DOHH2 (cell line): Measurements from ENCODE around the gene PRKCZ.

ENCODE experiments used
- H3F3A ChIP-seq: fragments of 200-600 bp; sonication (generic), shearing (Covaris generic); 2 replicates; pipeline ENCODE4 v1.6.0; 2016; ENCODE audit warnings: antibody characterized with exemption, mild to moderate bottlenecking; ENCODE audit not compliant: control insufficient read depth, insufficient read depth
- H3K27ac ChIP-seq: fragments of 200-600 bp; sonication (generic); 2 replicates; pipeline ENCODE4 v1.5.1; 2014; ENCODE audit warnings: low read depth, mild to moderate bottlenecking, low read length, moderate library complexity
- H3K27me3 ChIP-seq: fragments of 200-600 bp; sonication (generic); 2 replicates; pipeline ENCODE4 v1.6.1; 2014; ENCODE audit warnings: mild to moderate bottlenecking, low read length, mixed read lengths; ENCODE audit not compliant: control insufficient read depth
- H3K36me3 ChIP-seq: fragments of 200-600 bp; sonication (generic); 2 replicates; pipeline ENCODE4 v1.6.1; 2014; ENCODE audit warnings: mild to moderate bottlenecking, low read length, moderate library complexity, mixed read lengths; ENCODE audit not compliant: control insufficient read depth
- H3K4me1 ChIP-seq: fragments of 200-600 bp; sonication (generic); 2 replicates; pipeline ENCODE4 v1.6.1; 2014; ENCODE audit warnings: mild to moderate bottlenecking, low read length, mixed read lengths; ENCODE audit not compliant: control insufficient read depth
- H3K4me2 ChIP-seq: fragments of 200-600 bp; sonication (generic); 2 replicates; pipeline ENCODE4 v1.6.0; 2014; ENCODE audit warnings: mild to moderate bottlenecking, low read length, moderate library complexity
- H3K4me3 ChIP-seq: fragments of 200-600 bp; sonication (generic); 2 replicates; pipeline ENCODE4 v1.5.1; 2014; ENCODE audit warnings: mild to moderate bottlenecking, low read length, mixed read lengths
- H3K79me2 ChIP-seq: fragments of 200-600 bp; sonication (generic); 2 replicates; pipeline ENCODE4 v1.6.1; 2014; ENCODE audit warnings: mild to moderate bottlenecking, low read length, mixed read lengths; ENCODE audit not compliant: control insufficient read depth
- H3K9me2 ChIP-seq: fragments of 200-600 bp; sonication (generic); replicated peaks from 2 replicates; pipeline ENCODE4 v1.6.1; 2014; ENCODE audit warnings: mild to moderate bottlenecking, low read length, mixed read lengths; ENCODE audit not compliant: control insufficient read depth
- H3K9me3 ChIP-seq: fragments of 200-600 bp; sonication (generic); 2 replicates; pipeline ENCODE4 v1.6.1; 2014; ENCODE audit warnings: antibody characterized with exemption, low read length, mixed read lengths; ENCODE audit not compliant: control insufficient read depth, insufficient read depth
- H4K20me1 ChIP-seq: fragments of 200-600 bp; sonication (generic); 2 replicates; pipeline ENCODE4 v1.6.0; 2014; ENCODE audit warnings: low read depth, mild to moderate bottlenecking, antibody characterized with exemption, low read length, moderate library complexity; ENCODE audit not compliant: control insufficient read depth, insufficient read depth
- EZH2phosphoT487 ChIP-seq: fragments of 200-600 bp; sonication (generic); IDR thresholded peaks from 2 replicates; pipeline ENCODE4 v1.6.1; 2017; ENCODE audit warnings: borderline replicate concordance, mild to moderate bottlenecking, antibody characterized with exemption, low read length, moderate library complexity, mixed read lengths
- TF ChIP-seq, protein P1 (sequence below): fragments of 200-600 bp; sonication (generic); IDR thresholded peaks from one replicate; pipeline ENCODE4 v1.5.1; 2014; ENCODE audit warnings: antibody characterized with exemption, mild to moderate bottlenecking, low read depth, low read length; ENCODE audit not compliant: poor library complexity, severe bottlenecking

The PRKCZ gene

DNA sequence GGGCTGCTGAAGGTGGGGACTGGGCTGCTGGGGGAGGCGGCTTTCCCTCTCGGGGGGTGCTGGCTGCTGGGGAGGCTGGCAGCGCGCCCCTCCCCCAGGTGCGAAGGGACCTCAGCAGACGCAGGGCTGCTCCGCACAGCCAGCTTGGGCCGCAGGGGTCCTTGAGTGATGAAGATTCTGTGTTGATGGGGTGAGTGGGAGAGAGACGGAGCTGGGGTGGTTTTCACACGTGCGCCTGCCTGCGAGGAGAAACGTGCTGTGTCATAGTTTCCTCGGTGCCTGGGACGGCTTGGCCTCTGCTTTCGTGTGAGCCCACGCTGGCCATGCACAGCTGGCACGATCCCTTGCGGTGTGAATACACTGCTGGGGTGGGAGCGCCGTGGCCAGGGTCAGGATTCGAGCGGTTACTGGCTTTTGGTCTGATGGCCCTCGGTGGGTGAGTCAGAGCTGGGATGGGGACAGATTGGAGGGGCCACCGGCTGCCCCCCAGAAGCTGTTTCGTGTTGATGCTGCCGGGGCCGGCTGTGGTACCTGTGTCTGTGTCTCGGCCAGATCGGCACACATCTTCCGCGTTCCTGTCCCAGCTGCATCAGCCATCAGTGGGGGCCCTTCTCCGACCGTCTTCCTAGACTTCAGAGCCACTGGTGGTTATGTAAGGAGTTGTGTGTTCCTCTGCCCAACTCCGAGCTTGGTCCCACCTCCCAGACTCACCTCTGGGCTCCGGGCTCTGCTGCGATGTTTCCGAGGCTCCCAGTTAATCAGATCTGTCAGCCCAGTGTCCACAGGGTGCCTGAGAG, 24.9 kb downstream of the PRKCZ start:
- Histone ChIP-seq H3K27me3 (no peaks in the 10 kb centered on the region), H3K36me3 (no peaks in the 10 kb centered on the region), H3K9me3 (peaks cover 23% of the 10 kb centered on the region; the same call in 1 of the 2 replicates), H3K9me2 (no peaks in the 10 kb centered on the region), H4K20me1 (no peaks in the 10 kb centered on the region), H3K27ac (no peak overlapping the region), H3K4me2 (no peak overlapping the region), H3F3A (no peaks in the 10 kb centered on the region), H3K4me1 (no peaks in the 10 kb centered on the region), H3K79me2 (no peaks in the 10 kb centered on the region), H3K4me3 (no peak overlapping the region)
- TF ChIP-seq, protein P1, sequence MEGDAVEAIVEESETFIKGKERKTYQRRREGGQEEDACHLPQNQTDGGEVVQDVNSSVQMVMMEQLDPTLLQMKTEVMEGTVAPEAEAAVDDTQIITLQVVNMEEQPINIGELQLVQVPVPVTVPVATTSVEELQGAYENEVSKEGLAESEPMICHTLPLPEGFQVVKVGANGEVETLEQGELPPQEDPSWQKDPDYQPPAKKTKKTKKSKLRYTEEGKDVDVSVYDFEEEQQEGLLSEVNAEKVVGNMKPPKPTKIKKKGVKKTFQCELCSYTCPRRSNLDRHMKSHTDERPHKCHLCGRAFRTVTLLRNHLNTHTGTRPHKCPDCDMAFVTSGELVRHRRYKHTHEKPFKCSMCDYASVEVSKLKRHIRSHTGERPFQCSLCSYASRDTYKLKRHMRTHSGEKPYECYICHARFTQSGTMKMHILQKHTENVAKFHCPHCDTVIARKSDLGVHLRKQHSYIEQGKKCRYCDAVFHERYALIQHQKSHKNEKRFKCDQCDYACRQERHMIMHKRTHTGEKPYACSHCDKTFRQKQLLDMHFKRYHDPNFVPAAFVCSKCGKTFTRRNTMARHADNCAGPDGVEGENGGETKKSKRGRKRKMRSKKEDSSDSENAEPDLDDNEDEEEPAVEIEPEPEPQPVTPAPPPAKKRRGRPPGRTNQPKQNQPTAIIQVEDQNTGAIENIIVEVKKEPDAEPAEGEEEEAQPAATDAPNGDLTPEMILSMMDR = no peak
- no peak for TF ChIP-seq EZH2phosphoT487

DNA sequence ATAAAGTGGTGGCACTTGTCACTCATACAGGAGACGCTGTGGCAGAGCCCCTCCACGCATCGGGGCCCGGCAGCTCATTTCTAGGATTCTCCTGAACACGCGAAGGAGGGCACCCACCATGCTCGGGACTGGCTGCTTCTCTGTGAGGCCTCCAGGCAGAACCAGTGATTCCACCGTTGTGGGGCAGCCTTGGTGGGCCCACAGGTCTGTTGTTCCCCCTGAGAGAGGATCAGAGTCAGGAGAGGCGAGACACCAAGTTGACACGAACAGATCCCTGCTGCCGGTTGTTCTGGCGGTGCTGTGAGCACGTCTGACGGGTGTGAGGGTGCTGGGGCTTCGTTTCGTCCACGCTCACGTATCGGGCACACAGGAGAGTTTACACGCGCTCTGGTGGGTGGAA, 26.6 kb downstream of the PRKCZ start:
- Histone ChIP-seq H3K36me3 (no peaks in the 10 kb centered on the region), H3K9me3 (peaks cover 30% of the 10 kb centered on the region; the same call in 1 of the 2 replicates), H3K4me3 (no peak overlapping the region), H4K20me1 (no peaks in the 10 kb centered on the region), H3K27me3 (no peaks in the 10 kb centered on the region), H3K9me2 (no peaks in the 10 kb centered on the region), H3K4me1 (no peaks in the 10 kb centered on the region), H3F3A (no peaks in the 10 kb centered on the region), H3K27ac (no peak overlapping the region), H3K79me2 (no peaks in the 10 kb centered on the region), H3K4me2 (no peak overlapping the region)
- no peak for TF ChIP-seq EZH2phosphoT487
- TF ChIP-seq, protein P1 = no peak

DNA sequence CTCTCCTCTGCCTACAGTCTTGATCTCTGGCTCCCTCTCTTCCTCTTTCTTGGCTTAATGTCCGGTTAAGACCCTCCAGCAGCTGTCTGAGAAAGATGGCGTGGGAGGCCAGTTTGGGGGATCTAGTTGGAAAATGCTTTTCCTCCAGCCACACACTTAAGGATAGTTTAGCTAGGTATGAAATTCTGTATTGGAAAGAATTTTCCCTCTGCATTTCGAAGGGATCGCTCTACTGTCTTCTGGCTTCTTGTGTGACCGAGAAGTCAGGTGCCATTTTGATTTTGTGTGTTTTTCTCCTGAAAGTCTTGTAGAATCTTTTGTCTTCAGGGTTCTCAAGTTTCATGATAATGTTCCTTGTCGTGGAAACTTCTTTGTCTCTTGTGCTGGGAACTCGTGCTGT, 28.0 kb downstream of the PRKCZ start:
- Histone ChIP-seq H3K27me3 (no peaks in the 10 kb centered on the region), H3K27ac (no peak overlapping the region), H3K4me1 (no peaks in the 10 kb centered on the region), H3K9me3 (peaks cover 30% of the 10 kb centered on the region; the same call in 1 of the 2 replicates), H3F3A (no peaks in the 10 kb centered on the region), H3K36me3 (no peaks in the 10 kb centered on the region), H3K4me3 (no peak overlapping the region), H3K4me2 (no peak overlapping the region), H4K20me1 (no peaks in the 10 kb centered on the region), H3K9me2 (no peaks in the 10 kb centered on the region), H3K79me2 (no peaks in the 10 kb centered on the region)
- TF ChIP-seq, protein P1 = no peak
- no peak for TF ChIP-seq EZH2phosphoT487
